Activated gamma-delta T cell (primary cell): ENCODE measurements around the gene KCNMA1.

Experiments
- DNase-seq: peaks from one replicate; lab custom pipeline; 2025; lab: John Stamatoyannopoulos, UW

Gene KCNMA1

GRCh38 chr10:77020426-77021040 lies 617.1 kb downstream of the KCNMA1 start:
- DNase-seq = no peak

GRCh38 chr10:77016855-77017254 lies 620.8 kb downstream of the KCNMA1 start:
- DNase-seq = no peak

- no peak for DNase-seq
Measured at GRCh38 chr10:77016278-77016815, 621.3 kb downstream of the KCNMA1 start.

GRCh38 chr10:77015360-77015759 lies 622.2 kb downstream of the KCNMA1 start:
- DNase-seq = no peak

GRCh38 chr10:77012812-77013500 lies 624.7 kb downstream of the KCNMA1 start:
- no peak for DNase-seq

GRCh38 chr10:77011874-77012811 lies 625.5 kb downstream of the KCNMA1 start:
- DNase-seq = no peak

GRCh38 chr10:77010430-77010829 lies 627.2 kb downstream of the KCNMA1 start:
- DNase-seq = no peak

GRCh38 chr10:77007834-77008233 lies 629.8 kb downstream of the KCNMA1 start:
- DNase-seq = no peak

GRCh38 chr10:77006836-77007511 lies 630.6 kb downstream of the KCNMA1 start:
- DNase-seq = no peak

- no peak for DNase-seq
Measured at GRCh38 chr10:77005871-77006270, 631.7 kb downstream of the KCNMA1 start.

GRCh38 chr10:77004917-77005564 lies 632.6 kb downstream of the KCNMA1 start:
- no peak for DNase-seq

- DNase-seq = no peak
Measured at GRCh38 chr10:77002872-77003271, 634.7 kb downstream of the KCNMA1 start.

GRCh38 chr10:77001206-77001605 lies 636.4 kb downstream of the KCNMA1 start:
- no peak for DNase-seq

GRCh38 chr10:76998451-76998850 lies 639.2 kb downstream of the KCNMA1 start:
- no peak for DNase-seq

GRCh38 chr10:76997631-76998030 lies 640.0 kb downstream of the KCNMA1 start:
- no peak for DNase-seq

- no peak for DNase-seq
Measured at GRCh38 chr10:76995023-76995422, 642.6 kb downstream of the KCNMA1 start.

- no peak for DNase-seq
Measured at GRCh38 chr10:76993213-76993612, 644.4 kb downstream of the KCNMA1 start.

GRCh38 chr10:76992467-76992866 lies 645.1 kb downstream of the KCNMA1 start:
- DNase-seq = no peak

GRCh38 chr10:76991621-76992020 lies 646.0 kb downstream of the KCNMA1 start:
- DNase-seq = no peak

- DNase-seq = no peak
Measured at GRCh38 chr10:76990561-76990960, 647.0 kb downstream of the KCNMA1 start.
